Neural cell (in vitro differentiated cells): Measurements from ENCODE around the gene CGB1. TPM values are rescaled to one million over a fixed set of nuclear protein-coding genes. Genes with fewer than 3 reads are reported as not detected.
A peak's percentile ranks its signal among the peaks of the same experiment; 100 is the strongest.
"Not testable (repeated sequence)": the region's sequence is repeated elsewhere in the genome, so short reads cannot be mapped to it uniquely, and the experiment has no call there.

Experiments
- H2AFZ ChIP-seq: fragments of 200-600, 300-800 bp; sonication (generic), shearing (Covaris generic); 2 replicates; pipeline ENCODE4 v1.6.0; 2014; ENCODE audit warnings: low read depth, mild to moderate bottlenecking, antibody characterized with exemption, low read length, moderate library complexity
- H3F3A ChIP-seq: fragments of 200-600 bp; shearing (Covaris generic); 2 replicates; pipeline ENCODE4 v1.6.1; 2016; ENCODE audit warnings: mild to moderate bottlenecking, moderate library complexity, mixed read lengths, antibody characterized with exemption, low read length; ENCODE audit not compliant: insufficient read depth, poor library complexity, severe bottlenecking
- H3K27ac ChIP-seq: fragments of 200-600, 300-800 bp; sonication (generic), shearing (Covaris generic); 2 replicates; pipeline ENCODE4 v1.5.1; 2014; ENCODE audit warnings: mild to moderate bottlenecking, low read length, moderate library complexity
- H3K27me3 ChIP-seq: fragments of 300-800, 200-600 bp; sonication (generic), shearing (Covaris generic); 2 replicates; pipeline ENCODE4 v1.6.0; 2014; ENCODE audit warnings: mild to moderate bottlenecking, low read depth, low read length, moderate library complexity; ENCODE audit not compliant: insufficient read depth
- H3K36me3 ChIP-seq: fragments of 300-800, 200-600 bp; sonication (generic), shearing (Covaris generic); 2 replicates; pipeline ENCODE4 v1.5.1; 2014; ENCODE audit warnings: mild to moderate bottlenecking, antibody characterized with exemption, low read length, moderate library complexity; ENCODE audit not compliant: insufficient read depth
- H3K4me2 ChIP-seq: fragments of 300-800, 200-600 bp; sonication (generic), shearing (Covaris generic); 2 replicates; pipeline ENCODE4 v1.6.0; 2014; ENCODE audit warnings: mild to moderate bottlenecking, low read length
- H3K4me3 ChIP-seq: fragments of 300-800, 200-600 bp; sonication (generic), shearing (Covaris generic); 2 replicates; pipeline ENCODE4 v1.5.1; 2014; ENCODE audit warnings: mild to moderate bottlenecking, low read length, moderate library complexity
- H3K79me2 ChIP-seq: fragments of 200-600 bp; shearing (Covaris generic); replicated peaks from 2 replicates; pipeline ENCODE4 v1.6.0; 2014; ENCODE audit warnings: mild to moderate bottlenecking, low read length, moderate library complexity; ENCODE audit not compliant: insufficient read depth
- H3K9ac ChIP-seq: fragments of 300-800, 200-600 bp; sonication (generic), shearing (Covaris generic); 2 replicates; pipeline ENCODE4 v1.6.1; 2016; ENCODE audit warnings: mild to moderate bottlenecking, low read length, mixed read lengths
- H3K9me2 ChIP-seq: fragments of 200-600 bp; shearing (Covaris generic); 2 replicates; pipeline ENCODE4 v1.6.1; 2016; ENCODE audit warnings: mild to moderate bottlenecking, low read length, mixed read lengths; ENCODE audit not compliant: insufficient read depth
- H3K9me3 ChIP-seq: fragments of 200-600, 300-800 bp; sonication (generic), shearing (Covaris generic); 2 replicates; pipeline ENCODE4 v1.6.1; 2016; ENCODE audit warnings: mild to moderate bottlenecking, mixed run types, low read length, moderate library complexity, mixed read lengths
- H4K20me1 ChIP-seq: fragments of 200-600 bp; shearing (Covaris generic); 2 replicates; pipeline ENCODE4 v1.6.1; 2016; ENCODE audit warnings: mild to moderate bottlenecking, mixed run types; ENCODE audit not compliant: insufficient read depth
- EP300 ChIP-seq: fragments of 450-650 bp; conservative IDR thresholded peaks from 2 replicates; pipeline ENCODE4 v1.6.1; 2014; ENCODE audit warnings: antibody characterized with exemption, mild to moderate bottlenecking, moderate library complexity; ENCODE audit not compliant: poor library complexity, severe bottlenecking
- EZH2 ChIP-seq: fragments of 200-600, 300-800 bp; shearing (Covaris generic), sonication (generic); IDR thresholded peaks from 2 replicates; pipeline ENCODE4 v1.6.1; 2014; ENCODE audit warnings: antibody characterized with exemption, low read length, borderline replicate concordance, mild to moderate bottlenecking; ENCODE audit not compliant: insufficient read depth, poor library complexity, severe bottlenecking
- MXI1 ChIP-seq: fragments of 450-650 bp; conservative IDR thresholded peaks from 2 replicates; pipeline ENCODE4 v1.6.1; 2014; ENCODE audit warnings: antibody characterized with exemption, mild to moderate bottlenecking; ENCODE audit not compliant: poor library complexity, severe bottlenecking
- POLR2AphosphoS5 ChIP-seq: IDR thresholded peaks from 2 replicates; pipeline ENCODE4 v1.6.1; 2012
- RAD21 ChIP-seq: fragments of 450-650 bp; conservative IDR thresholded peaks from 2 replicates; pipeline ENCODE4 v1.6.1; 2014; ENCODE audit warnings: antibody characterized with exemption, mild to moderate bottlenecking, moderate library complexity
- REST ChIP-seq: IDR thresholded peaks from 2 replicates; pipeline ENCODE4 v1.6.1; 2012; ENCODE audit warnings: borderline replicate concordance
- SMC3 ChIP-seq: fragments of 450-650 bp; conservative IDR thresholded peaks from 2 replicates; pipeline ENCODE4 v1.6.1; 2014; ENCODE audit warnings: antibody characterized with exemption, mild to moderate bottlenecking, moderate library complexity; ENCODE audit not compliant: poor library complexity
- TAF1 ChIP-seq: IDR thresholded peaks from 2 replicates; pipeline ENCODE4 v1.6.1; 2012; ENCODE audit warnings: low read depth
- polyA plus RNA-seq: library from polyadenylated mRNA; depleted of rRNA; stranded (reverse); fragments of >200 nt; gene quantifications from 2 replicates; pipeline ENCODE4 v1.2.3, GENCODE V29; 2014
- TF ChIP-seq, protein P1 (sequence below): fragments of 450-650 bp; IDR thresholded peaks from 2 replicates; pipeline ENCODE4 v1.5.1; 2014; ENCODE audit warnings: antibody characterized with exemption, mild to moderate bottlenecking, moderate library complexity; ENCODE audit not compliant: poor library complexity, severe bottlenecking

The CGB1 gene
- polyA plus RNA-seq, 1 donor from 2014 or later = not detected

DNA sequence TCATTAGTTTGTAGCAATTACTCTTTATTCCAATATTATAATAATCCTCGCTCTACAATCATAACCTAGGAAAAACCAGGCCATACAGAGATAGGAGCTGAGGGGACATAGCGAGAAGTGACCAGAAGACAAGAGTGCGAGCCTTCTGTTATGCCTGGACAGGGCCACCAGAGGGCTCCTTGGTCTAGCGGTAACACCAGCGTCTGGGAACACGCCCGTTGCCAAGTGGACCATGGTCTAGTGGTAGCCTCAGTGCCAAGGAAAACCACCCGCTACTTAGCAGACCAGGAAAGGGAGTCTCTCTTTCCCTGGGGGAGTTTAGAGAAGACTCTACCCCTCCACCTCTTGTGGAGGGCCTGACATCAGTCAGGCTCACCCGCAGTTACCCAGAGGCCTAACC lies 38.2 kb upstream of the CGB1 start:
- H3K9me2 ChIP-seq, H4K20me1 ChIP-seq, H3K9ac ChIP-seq, H3K36me3 ChIP-seq, H3F3A ChIP-seq, H3K79me2 ChIP-seq, H3K9me3 ChIP-seq, H3K27ac ChIP-seq, H2AFZ ChIP-seq, H3K4me2 ChIP-seq, H3K4me3 ChIP-seq: not testable (repeated sequence)
- TF ChIP-seq RAD21 = peak; percentile 34
- TF ChIP-seq, protein P1, sequence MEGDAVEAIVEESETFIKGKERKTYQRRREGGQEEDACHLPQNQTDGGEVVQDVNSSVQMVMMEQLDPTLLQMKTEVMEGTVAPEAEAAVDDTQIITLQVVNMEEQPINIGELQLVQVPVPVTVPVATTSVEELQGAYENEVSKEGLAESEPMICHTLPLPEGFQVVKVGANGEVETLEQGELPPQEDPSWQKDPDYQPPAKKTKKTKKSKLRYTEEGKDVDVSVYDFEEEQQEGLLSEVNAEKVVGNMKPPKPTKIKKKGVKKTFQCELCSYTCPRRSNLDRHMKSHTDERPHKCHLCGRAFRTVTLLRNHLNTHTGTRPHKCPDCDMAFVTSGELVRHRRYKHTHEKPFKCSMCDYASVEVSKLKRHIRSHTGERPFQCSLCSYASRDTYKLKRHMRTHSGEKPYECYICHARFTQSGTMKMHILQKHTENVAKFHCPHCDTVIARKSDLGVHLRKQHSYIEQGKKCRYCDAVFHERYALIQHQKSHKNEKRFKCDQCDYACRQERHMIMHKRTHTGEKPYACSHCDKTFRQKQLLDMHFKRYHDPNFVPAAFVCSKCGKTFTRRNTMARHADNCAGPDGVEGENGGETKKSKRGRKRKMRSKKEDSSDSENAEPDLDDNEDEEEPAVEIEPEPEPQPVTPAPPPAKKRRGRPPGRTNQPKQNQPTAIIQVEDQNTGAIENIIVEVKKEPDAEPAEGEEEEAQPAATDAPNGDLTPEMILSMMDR = peak; percentile 54
- peaks cover 39% of the 10 kb centered on the region for H3K27me3 ChIP-seq

DNA sequence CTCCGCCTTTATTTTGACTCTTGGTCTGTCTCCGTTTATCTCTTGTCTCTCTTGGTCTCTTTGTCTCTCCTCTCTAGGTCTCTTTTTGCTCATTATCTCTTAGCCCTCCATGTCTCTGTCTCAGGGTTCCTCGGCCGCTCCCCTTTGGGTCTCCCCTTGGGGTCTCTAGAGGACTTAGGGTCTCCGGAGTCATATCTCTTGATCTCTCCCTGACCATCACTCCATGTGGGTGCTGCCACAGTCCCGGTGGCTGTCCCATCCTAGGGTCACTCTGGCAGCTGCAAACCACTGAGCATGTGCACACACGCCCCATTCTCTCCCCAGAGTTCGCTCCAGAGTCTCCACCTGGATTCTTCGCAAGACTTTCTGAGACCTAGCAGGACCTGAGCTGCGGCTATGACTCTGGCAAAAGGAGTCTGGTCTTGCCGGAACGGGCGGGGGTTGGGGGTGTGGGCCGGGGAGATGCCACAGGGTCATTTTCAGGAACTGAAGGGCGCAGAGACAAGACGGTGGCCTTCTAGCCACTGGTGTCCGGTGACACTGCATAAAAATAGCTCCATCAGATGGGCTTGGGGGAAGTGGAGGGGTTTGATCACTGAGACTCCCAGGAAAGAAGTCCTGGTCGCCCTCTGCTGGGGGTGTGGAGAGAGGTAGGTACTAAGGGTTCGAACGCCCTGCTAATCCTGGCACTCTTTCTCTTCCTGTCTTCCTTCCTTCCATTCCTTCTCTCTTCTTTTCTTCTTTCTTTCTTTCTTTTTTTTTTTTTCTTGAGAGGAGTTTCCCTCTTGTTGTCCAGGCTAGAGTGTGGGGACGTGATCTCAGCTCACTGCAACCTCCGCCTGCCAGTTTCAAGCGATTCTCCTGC lies 37.1 kb upstream of the CGB1 start:
- H3K9me2 ChIP-seq = no peaks in the 10 kb centered on the region
- H2AFZ ChIP-seq = no peak overlapping the region
- no peaks in the 10 kb centered on the region for H3K9me3 ChIP-seq
- peaks cover 46% of the 10 kb centered on the region for H3K27me3 ChIP-seq
- H3K36me3 ChIP-seq = no peaks in the 10 kb centered on the region
- H3K9ac ChIP-seq = no peak overlapping the region
- TF ChIP-seq RAD21 (no peak), MXI1 (no peak), TAF1 (no peak), SMC3 (no peak), EP300 (no peak), REST (no peak), EZH2 (no peak), POLR2AphosphoS5 (no peak)
- TF ChIP-seq, protein P1 = no peak
- no peaks in the 10 kb centered on the region for H3K79me2 ChIP-seq
- no peak overlapping the region for H3K27ac ChIP-seq
- no peaks in the 10 kb centered on the region for H3F3A ChIP-seq
- H3K4me2 ChIP-seq = no peak overlapping the region
- H4K20me1 ChIP-seq = no peaks in the 10 kb centered on the region
- H3K4me3 ChIP-seq = no peak overlapping the region
